HuH-7 (cell line): Measurements from ENCODE around the gene GABRG3.

ENCODE experiments used
- DNase-seq: peaks from one replicate; pipeline ENCODE4 v3.0.0; 2011; ENCODE audit warnings: low spot score

The GABRG3 gene

DNA sequence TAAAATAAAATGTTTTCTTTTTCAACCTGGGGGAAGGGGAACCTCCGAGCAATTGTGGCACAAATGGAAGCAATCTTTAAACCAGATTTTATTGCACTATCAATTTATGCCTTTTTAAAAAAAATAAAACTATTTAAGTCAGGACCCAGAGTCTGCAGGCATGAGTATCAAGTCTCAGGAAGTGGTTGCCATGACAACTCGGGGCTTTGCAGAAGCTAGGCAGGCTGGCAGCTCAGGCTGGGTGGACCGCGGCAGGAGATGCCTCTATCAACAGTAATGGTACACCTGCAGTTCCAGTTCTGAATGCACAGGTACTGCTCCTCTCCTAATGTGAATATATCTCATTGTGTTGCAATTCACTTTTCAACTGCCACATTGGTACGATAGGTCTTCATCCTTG, 447.7 kb downstream of the GABRG3 start:
- no peak for DNase-seq

DNA sequence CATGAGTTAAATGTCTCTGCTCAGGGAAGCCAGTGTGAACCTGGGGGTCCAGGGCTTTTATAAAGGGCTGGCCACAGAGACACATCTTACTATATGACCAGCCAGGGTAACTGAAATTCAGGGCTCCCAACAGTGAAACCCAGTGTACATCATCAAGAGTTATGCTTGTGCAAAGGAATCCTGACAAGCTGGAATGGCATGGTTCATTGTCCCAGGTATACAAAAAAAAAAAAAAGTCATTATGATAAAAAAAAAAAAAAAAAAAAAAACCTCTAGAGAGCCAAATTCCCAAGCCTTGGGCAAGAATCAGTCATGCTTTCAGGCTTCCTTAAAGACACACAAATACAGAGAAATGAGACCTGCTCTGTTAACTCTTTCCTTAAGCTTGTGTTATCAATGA, 452.0 kb downstream of the GABRG3 start:
- DNase-seq = no peak

DNA sequence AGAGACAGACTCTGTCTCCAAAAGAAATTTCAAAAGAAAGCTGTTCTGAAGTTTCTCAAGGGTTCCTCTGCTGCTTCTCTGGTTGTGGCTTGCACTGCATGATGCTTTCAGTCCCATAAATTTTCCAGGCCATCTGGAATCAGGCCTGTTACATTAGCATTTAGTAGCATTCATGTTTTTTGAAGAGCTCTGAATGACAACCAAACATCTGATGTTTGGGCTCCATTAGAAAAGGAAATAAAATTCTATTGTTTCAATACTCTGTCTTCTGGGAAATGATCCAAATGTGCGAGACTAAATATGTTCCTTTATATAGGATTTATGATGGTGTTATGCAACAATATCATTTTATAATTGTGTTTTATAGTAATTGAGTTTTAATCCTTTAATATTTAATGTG, 455.8 kb downstream of the GABRG3 start:
- no peak for DNase-seq

DNA sequence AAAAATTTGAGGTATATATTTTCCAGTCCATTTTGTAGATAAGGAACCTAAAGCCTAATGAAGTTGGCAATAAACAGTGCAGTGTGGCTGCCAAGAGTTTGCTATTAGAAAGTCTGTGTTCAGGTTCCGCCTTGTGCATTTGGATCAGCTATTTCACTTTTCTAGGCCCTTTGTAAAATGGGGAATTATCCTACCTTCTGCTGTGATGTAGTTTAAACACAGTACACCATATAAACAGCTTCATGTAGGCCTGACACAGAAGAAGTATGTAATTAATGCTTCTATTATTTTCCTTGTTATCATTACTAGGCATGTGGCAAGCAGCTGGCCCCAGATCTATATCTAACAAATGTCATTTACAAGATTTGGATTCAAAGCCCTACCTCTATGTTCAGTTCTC, 456.3 kb downstream of the GABRG3 start:
- DNase-seq = no peak

DNA sequence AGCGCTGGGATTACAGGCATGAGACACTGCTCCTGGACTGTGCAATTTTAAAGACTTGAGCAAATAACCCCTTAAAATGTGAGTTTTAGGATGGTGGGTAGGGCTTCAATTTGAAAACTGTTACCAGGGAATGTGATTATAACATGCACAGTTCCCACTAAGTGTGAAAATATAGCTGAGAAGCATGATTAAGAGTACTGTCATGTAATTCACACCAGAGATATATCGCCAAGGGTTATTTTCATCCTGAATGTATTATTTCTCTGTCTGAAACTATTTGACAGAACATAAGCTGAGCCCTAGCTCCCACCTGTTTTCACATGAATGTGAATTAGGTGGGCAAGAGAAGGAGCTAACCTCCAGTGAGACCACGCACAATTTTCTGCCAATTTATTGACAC, 457.2 kb downstream of the GABRG3 start:
- no peak for DNase-seq

DNA sequence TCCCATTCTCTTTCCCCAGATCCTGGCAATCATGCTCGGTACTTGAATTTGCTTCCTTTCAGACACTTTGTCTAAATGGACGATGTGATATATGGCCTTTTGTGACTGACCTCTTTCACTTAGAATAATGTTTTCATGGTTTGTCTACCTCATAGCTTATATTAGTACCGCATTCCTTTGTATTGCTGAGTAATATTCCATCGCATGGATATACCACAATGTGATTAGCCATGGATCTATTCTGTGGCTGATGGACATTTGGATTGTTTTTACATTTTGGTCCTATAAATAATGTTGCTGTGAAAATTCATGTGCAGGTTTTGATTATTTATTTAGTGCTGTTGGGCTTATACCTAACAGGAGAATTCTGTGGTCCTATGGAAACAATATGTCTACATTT, 458.6 kb downstream of the GABRG3 start:
- no peak for DNase-seq

DNA sequence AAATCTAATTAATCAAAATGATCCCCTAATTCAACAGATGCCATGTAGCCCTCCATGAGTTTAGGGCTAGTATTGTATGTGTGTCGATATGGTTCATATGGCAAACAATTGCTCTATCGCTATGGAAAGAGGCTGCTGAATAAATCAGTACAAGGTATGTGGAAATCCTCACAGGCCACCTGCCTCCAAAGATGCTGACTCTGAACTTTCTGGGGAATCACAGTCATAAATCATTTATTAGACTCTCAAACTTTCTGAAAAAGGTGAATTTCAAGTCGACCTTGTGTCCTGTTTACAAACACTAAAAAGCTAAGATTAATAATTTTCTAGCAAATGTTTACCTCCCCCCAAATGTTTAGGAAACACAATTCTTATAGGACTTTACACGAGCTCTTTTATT, 462.6 kb downstream of the GABRG3 start:
- no peak for DNase-seq

DNA sequence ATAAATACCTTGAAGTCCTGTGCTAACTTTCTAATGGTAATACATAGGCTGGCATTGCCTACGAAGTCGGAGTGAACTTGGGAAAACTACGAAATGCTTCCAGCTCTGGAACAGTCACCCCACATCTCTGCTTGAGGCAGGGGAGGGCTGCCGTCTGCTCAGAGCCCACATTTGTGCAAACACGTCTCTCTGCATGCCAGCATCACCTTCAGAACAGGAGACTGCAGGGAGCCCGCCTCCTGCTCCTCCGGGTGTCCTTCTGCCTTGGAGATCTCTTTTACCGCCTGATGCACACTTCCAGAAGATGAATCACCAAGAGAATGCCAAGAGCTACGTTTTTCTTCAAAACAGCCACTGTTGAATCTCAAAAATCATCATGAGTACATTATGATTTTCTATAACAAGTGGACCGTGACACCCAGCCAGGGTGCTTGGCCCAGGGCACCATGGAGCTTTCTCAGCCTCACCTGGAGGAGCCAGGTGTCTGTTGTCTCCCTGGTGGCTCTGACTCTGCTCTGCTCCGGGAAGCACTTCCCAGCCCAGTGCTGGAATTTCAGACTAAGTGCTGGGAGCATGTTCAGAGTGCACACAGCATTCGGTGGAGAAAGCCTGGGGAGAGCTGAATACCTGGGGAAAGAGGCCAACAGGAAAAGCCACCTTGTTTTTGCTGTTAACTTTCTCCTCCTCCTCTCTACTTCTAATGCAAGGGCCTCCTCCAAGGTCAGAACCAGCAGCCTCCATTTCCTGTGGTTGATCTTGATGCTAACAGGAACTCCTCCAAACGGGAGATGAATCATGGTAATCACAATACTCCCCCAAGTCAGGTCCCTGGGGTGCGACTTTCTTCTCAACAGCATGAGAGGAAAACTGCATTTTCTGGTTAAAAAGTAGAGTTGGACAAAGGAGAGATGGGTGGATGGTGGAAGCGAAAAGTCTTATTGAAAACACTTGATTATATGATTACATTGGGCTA, 467.7 kb downstream of the GABRG3 start:
- DNase-seq = no peak

DNA sequence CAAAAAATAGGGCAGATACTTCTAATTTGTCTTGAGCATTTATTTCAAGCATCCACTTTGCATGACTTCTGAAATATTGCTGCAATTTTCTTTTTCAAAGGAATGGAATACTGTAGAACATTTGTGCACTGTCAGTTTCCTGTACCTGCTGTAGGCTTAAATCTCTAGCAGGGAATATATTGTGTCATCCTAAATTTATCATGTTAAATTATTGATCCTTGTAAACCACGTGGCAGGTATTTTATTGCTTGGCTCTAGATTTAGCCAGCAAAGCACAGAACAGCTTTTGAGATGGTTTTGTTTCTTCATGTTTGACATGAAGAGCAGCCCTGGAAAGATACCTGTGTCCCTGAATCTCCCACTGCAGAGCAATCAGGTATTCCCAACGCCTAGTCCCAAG, 470.1 kb downstream of the GABRG3 start:
- no peak for DNase-seq

DNA sequence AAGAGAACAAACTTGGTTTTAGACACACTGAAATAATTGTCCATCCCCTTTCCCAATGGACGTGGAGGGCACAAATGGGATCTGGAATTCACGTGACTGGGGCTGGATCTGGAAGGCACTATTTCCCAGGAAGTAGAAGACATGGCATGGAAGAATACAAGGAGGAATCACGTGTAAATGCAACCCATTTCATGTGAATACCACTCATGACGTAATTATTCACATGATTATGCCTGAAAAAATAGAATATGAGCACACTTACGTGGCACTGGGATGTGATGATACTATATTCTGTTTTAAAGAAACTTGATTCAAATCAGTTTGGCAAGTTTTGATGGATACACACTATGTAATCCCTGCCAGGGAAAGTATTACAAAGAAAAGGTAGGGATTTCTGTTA, 477.3 kb downstream of the GABRG3 start:
- DNase-seq = no peak

DNA sequence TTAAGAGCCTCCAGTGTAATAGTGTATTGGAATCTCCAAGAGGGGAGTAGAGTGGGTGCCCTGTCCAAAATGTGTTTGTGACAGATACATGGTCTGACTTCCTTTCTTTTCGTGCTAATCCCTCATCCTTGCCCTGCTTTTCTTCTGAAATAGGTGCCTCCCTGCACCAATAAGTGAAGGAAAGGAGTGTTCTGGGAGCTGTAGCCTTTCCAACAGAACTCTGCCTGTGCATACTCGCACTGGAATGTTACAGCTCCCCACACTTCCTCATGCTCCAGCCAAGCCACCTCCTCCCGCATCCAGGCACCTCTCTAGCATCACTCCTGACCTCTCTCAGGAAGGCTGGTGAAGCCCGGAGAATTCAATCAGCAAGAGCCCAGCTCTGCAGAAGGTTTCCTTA, 478.0 kb downstream of the GABRG3 start:
- DNase-seq = no peak

DNA sequence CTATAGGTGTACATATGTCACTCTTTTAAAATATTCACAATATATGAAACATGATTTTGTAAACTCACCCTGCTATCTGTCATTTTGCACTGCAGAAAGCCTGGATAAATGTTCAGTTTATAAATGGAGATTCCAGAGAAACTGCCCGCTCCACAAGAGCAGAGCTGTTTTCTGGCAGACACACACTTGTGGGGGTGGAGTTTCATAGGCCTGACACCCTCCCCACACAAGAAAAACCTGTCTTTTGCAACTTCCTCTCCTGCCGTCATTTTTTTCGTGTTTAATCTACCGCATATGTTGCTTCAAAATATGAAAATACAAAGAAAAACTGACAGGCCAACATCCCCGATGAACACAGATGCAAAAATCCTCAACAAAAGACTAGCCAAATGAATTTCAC, 479.0 kb downstream of the GABRG3 start:
- no peak for DNase-seq

DNA sequence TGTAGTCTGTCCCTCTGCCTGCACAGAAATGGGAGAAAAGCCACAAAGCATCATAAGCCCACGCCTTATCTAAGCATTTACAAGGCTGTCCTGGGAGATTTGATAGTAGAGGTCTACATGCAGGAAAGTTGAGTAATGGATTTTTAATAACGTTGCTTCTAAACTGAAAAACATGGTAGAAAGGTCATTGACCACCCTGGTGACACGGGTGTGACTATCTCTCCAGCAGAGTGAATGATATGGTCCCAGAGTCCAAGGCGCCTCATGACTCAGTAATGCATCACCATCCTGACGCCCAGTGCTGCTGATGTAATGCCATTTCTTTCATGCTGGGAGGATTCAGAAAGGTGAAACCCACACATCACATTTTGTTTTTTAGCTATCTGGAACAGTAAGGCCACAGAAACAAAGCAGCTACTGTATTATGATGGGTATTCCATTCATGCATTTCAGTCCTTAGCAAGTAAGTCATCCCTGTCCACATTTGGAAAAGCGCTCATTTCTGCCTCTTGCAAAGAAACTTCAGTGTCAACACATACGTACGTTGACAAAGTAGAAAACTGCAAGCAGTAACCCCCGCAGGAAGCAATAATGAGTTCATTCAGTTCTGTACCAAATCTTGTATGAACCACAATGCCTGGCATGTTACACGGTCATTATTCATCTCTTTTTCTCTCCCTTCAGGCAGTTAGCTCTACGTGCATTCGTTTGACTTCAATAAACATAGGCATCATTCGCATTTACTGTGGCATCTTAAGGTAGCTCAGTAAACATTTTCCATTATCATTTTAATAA, 483.5 kb downstream of the GABRG3 start:
- no peak for DNase-seq

DNA sequence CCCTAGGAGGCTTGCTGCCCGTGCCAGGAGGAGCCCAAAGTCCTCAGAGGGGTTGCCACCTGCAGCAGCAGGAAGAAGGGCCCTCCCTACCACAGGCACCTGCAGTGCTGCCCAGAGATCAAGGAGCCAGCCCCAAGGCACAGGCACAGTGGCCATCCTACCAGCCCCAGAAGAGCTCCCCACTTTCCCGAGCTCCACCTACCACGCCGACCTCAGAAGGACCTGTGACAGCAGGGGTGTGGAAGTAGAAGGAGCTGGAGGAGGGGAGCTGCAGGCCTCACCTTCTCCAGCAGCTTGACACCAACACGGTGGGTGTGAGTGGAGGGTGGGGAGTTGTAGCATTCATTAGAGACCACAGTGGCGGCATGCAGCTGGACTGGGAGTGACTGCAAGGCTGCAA, 485.8 kb downstream of the GABRG3 start:
- no peak for DNase-seq

DNA sequence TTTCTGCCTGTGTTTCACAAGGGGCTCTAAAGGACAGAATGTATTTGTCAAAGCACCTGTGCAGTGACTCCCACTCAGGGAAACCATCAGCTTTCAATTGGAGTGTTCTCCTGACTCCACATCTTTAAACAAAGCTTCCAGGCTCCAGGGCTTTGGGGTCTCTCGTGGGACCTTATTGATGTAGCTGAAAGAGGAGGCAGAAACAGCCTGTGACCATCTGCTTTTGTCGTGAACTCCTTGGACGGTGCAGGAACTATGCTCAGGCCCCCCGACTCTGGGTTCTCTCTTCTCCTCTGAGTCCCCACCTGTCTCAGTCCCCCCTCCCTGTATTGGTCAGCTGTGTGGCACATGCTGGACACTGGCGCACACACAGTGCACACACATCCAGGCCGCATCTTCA, 486.8 kb downstream of the GABRG3 start:
- no peak for DNase-seq

DNA sequence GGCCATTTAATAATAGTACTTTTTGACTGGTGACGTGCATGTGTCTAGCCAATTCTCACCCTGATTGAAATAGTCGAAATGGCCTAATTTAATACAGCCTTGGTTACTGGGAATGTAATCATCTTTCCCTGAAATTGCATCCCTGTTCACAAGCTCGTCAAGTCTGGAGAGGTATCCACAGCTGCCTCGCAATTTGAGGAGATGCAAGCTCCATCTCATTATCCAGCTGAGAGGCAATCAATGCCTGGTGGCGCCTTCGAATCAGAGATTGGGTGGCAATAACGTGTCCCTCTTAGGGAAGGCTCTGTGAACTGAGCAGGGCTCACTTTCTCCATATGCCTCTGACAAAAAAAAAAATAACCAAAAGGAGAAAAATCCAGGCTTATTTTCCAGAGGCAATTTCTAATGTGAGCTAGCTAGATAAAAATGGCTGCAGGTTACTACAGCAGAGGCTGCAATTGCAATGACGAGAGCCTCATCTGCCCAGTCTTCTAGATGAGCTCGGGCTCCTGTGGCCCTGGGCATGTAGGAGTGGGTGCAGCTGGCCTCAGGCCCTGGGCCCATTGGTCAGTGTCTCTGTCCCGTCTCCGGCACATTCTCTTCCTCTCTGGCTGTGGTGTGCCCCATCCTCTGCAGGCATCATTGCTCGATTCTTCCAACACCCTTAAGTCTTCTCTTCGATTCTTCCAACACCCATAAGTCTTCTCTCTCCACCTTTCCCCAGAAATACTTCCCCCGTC, 487.5 kb downstream of the GABRG3 start:
- DNase-seq = no peak

DNA sequence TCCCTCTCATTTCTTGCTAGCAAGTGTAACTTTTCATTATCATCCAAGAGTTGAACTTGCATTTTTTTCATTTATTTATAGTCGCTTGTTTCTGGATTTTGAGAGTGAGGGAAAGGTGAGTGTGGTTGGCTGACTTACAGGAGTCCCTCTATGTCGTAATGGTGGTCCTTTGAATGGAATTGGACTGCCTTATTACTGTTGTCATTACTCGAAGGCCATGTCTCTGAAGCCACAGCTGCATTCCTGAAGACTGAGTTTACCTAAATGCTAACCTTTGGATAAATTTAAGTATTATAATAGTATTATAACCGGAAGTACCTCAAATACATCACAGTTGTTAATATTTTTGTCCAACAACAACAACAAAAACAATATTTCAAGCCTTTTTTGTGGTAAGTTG, 488.9 kb downstream of the GABRG3 start:
- DNase-seq = no peak

DNA sequence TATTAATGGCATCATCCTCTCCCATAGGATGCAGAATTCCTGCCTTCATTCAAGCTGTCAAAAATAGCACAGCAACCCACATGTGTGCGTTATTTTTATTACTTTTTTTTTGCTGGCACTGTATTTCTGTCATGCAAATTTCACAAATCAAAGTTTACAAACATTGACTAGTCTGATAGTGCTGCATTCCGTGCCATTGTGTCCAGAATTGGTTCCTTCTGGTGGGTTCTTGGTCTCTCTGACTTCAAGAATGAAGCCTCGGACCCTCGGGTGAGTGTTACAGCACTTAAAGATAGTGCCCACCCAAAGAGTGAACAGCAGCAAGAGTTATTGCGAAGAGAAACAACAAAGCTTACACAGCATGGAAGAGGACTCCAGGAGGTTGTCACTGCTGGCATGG, 490.2 kb downstream of the GABRG3 start:
- DNase-seq = no peak

DNA sequence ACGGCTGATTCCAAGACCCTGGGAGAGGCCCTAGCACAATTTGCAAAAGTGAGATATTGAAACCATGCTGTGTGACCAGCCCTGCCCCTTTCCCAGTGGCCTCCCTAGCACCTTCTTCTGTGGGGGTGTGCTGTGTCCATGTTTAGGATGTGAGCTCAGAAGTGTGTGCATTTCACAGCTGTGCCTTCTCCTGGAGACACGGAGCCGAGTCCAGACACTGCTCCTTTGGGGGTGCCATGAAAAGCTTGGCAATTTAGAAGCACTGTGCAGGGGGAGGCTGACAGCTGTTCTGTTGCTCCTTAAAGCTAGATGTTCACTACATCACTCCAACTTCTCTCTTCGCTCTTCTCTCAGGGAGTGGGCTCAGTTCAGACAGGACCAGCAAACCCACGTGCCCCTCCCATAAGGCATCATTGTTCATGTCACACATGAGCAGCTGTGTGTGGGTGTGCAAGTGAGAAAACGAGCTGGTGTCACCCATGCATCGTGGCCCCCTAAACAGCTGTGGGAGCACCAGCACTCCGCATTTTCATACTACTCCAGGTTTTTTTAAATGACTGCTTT, 492.6 kb downstream of the GABRG3 start:
- no peak for DNase-seq

DNA sequence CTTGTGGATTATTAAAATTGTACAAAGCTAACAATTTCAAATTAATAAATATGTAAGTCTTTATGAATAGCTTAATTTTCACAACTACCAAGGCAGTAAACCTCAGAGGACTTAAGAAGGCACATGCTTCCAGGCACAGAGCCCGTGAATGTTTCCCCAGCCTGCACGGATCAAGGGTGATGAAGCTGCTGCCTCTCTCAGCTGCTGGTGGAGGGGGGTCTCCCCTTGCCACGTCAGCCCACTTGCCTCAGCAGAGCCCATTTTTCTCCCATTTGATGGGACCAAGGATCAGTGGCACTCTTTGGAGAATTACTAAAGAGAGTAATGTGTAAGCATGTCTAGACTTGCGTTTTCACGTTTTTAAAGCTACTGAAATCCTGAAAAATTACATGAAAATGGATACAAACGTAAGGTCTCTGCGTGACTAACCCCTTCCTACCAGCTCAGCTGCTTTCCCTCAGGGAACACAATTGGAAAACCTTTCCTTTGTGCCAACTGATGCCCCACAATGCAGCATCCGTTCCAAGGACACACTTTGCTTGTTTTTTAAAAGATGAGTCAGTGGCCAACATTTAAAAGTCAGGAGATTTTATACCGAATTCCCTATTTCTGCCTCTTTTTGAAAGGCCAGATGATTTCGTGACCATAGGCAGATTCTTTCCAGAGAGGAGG, 494.1 kb downstream of the GABRG3 start:
- no peak for DNase-seq

DNA sequence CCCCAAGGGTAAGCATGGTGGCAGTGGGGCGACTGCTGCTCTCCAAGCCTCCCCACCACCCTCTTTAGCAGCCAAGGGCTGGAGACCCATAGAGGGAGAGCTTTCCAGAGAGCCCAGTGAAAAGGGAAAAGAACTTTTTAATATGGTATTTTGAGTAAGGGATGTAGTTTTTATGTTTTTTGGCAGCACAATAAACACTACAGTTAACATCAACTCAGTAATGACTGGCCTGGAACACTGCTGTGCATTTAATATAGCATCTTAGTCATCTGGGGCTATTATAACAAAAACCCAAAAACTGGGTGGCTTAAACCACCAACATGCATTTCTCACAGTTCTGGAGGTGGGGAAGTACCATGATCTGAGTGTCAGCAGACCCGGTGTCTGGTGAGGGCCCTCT, 495.8 kb downstream of the GABRG3 start:
- DNase-seq = no peak

DNA sequence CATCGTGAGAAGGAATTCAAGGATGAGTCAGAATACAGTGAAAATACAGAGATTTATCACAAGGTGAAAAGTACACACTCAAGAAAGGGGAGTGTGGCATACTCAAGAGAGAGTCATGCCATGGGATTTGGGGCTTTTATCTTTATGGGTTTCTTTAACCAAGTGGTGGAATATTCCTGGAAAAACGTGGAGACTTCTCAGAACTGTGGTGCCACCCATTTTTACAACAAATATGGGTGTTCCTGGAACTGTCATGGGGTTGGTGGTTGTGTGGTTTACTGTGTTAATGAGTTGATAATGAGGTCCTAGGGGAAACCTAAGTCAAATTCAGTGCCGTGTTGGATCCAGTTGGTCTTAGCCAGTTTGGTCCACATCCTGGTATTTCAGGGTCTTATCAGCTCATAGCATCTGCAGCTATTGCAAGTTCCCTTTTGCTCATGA, 497.2 kb downstream of the GABRG3 start:
- no peak for DNase-seq
